ENCODE data around the gene RASSF7. TPM values are rescaled to one million over a fixed set of nuclear protein-coding genes. Genes with fewer than 3 reads are reported as not detected.

RASSF7 gene
- total RNA-seq, 1 experiment from 2014 or later = 36.2 TPM

DNA sequence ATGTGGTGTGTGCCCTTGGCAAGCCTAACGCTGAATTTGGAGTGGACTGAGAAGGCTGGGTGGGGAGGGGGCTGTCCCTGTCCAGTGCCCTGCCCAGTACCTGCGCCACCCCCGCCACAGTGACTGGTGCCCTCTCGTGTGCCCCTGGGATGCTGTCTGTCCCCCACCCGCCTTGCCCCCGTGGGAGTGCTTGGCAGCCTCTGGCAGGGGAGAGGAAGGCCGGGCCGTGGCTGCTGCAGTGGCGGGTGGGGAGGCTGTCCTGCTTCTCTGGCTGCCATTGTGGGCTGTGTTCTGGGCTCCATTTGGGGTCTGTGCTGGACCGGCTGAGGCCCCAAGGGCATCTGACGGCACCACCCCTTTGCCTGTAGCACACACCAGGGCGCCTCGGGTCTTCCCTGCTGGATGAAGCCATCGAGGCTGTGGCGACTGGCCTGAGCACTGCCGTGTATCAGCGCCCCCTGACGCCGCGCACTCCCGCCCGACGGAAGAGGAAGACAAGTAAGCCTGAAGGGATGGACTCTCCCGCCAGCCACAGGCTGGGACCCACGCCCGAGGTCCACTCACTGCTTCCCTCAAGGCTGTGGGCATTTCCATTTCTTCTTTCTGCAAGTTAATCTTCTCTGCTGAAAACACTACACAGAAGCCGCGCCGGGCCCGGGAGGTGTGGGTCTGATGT is 37.4 kb downstream of the RASSF7 start:
- no peaks in the 10 kb centered on the region for H3K9me2 ChIP-seq (ENCODE audit: insufficient read depth)
- no peak overlapping the region for H3K27ac ChIP-seq
- intact Hi-C loops (cut with micrococcal nuclease; ENCODE audit: unreplicated experiment) = no loop called here
- no peak overlapping the region for H3K4me2 ChIP-seq
- DNase-seq = no peak
- TF ChIP-seq EZH2 (IDR thresholded peaks at IDR 0.05; ENCODE audit: low read depth) (no peak), CTCF (conservative IDR thresholded peaks at IDR 0.05) (no peak)
- no peak overlapping the region for H3K4me3 ChIP-seq
- no TSS peak for BruUV-seq (replicated peaks)
- H3F3A ChIP-seq (ENCODE audit: insufficient read depth, low read depth) = no peaks in the 10 kb centered on the region
- no peak overlapping the region for H2AFZ ChIP-seq
- no peaks in the 10 kb centered on the region for H3K4me1 ChIP-seq (replicated peaks; ENCODE audit: insufficient read depth)
- ChIA-PET CTCF (no interaction called here), POLR2A (ENCODE audit: unreplicated experiment) (no interaction called here)
- no peaks in the 10 kb centered on the region for H3K9me3 ChIP-seq (ENCODE audit: insufficient read depth, low read depth)
- H3K79me2 ChIP-seq (ENCODE audit: low read depth) = no peaks in the 10 kb centered on the region
- peaks cover 4% of the 10 kb centered on the region for H4K20me1 ChIP-seq (ENCODE audit: insufficient read depth)
- H3K36me3 ChIP-seq (ENCODE audit: low read depth) = no peaks in the 10 kb centered on the region
- no peaks in the 10 kb centered on the region for H3K27me3 ChIP-seq (ENCODE audit: insufficient read depth, low read depth)

DNA sequence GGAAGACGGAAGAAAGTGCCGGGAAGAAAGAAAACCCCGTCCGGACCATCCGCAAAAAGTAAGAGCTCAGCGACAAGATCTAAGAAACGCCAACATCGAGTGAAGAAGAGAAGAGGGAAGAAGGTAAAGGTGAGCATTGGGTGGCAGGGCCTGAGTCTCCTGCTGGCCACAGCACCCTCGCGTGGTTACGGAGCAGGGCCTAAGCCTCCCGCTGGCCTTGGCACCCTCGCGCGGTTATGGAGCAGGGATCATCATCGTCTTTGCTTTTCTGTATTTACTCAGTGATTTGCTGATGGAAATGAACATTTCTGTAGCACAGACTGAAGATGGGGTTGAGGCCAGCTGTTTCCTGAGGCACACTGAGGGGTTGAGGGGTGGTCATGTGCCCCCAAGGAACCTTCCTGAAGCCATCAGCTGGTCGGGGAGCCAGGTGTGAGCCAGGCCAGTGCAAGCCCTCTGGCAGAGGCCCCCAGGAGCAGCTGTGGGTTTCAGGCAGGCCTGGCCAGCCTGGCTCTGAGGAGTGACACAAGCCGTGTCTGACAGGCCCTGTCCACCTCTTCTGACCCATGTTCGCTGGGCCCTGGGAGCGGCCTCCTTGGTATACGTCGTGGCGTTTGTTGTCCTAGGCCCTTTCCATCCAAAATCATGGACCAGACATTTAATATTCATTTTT is 40.9 kb downstream of the RASSF7 start:
- ChIA-PET POLR2A (ENCODE audit: unreplicated experiment) (no interaction called here), CTCF (no interaction called here)
- BruUV-seq (replicated peaks) = no TSS peak
- intact Hi-C loops (cut with micrococcal nuclease; ENCODE audit: unreplicated experiment) = no loop called here
- Histone ChIP-seq H3K36me3 (ENCODE audit: low read depth) (no peaks in the 10 kb centered on the region), H2AFZ (no peak overlapping the region), H3K4me1 (replicated peaks; ENCODE audit: insufficient read depth) (no peaks in the 10 kb centered on the region), H3K27ac (no peak overlapping the region), H3K9me3 (ENCODE audit: insufficient read depth, low read depth) (no peaks in the 10 kb centered on the region), H4K20me1 (ENCODE audit: insufficient read depth) (no peaks in the 10 kb centered on the region; the same call in 1 of the 2 replicates), H3K27me3 (ENCODE audit: insufficient read depth, low read depth) (no peaks in the 10 kb centered on the region), H3F3A (ENCODE audit: insufficient read depth, low read depth) (no peaks in the 10 kb centered on the region), H3K79me2 (ENCODE audit: low read depth) (no peaks in the 10 kb centered on the region), H3K9me2 (ENCODE audit: insufficient read depth) (no peaks in the 10 kb centered on the region), H3K4me2 (no peak overlapping the region), H3K4me3 (no peak overlapping the region)
- no peak for TF ChIP-seq EZH2 (IDR thresholded peaks at IDR 0.05; ENCODE audit: low read depth)
- no peak for DNase-seq

GRCh38 chr11:603154-603553 is 42.4 kb downstream of the RASSF7 start:
- no peaks in the 10 kb centered on the region for H3K27me3 ChIP-seq (ENCODE audit: insufficient read depth, low read depth)
- no peaks in the 10 kb centered on the region for H3K79me2 ChIP-seq (ENCODE audit: low read depth)
- no peak overlapping the region for H3K4me2 ChIP-seq
- H3K4me3 ChIP-seq = no peak overlapping the region
- no peaks in the 10 kb centered on the region for H3K4me1 ChIP-seq (replicated peaks; ENCODE audit: insufficient read depth)
- POLR2A ChIA-PET (ENCODE audit: unreplicated experiment) = no interaction called here
- BruUV-seq (replicated peaks) = no TSS peak
- no peaks in the 10 kb centered on the region for H3K36me3 ChIP-seq (ENCODE audit: low read depth)
- no peaks in the 10 kb centered on the region for H4K20me1 ChIP-seq (ENCODE audit: insufficient read depth)
- TF ChIP-seq EZH2 (IDR thresholded peaks at IDR 0.05; ENCODE audit: low read depth) (no peak), CTCF (conservative IDR thresholded peaks at IDR 0.05) (no peak)
- intact Hi-C loops (cut with micrococcal nuclease; ENCODE audit: unreplicated experiment) = no loop called here
- CTCF ChIA-PET = no interaction called here
- DNase-seq = no peak
- H2AFZ ChIP-seq = no peak overlapping the region
- H3F3A ChIP-seq (ENCODE audit: insufficient read depth, low read depth) = no peaks in the 10 kb centered on the region
- no peaks in the 10 kb centered on the region for H3K9me2 ChIP-seq (ENCODE audit: insufficient read depth)
- no peak overlapping the region for H3K27ac ChIP-seq
- H3K9me3 ChIP-seq (ENCODE audit: insufficient read depth, low read depth) = no peaks in the 10 kb centered on the region
